ENCODE results near the gene OR10A5. TPM values are rescaled to one million over a fixed set of nuclear protein-coding genes. Genes with fewer than 3 reads are reported as not detected.

Gene OR10A5
- total and polyA plus RNA-seq, 2 experiments from 2014 or later, result 0.37 TPM; not detected in 1

DNA sequence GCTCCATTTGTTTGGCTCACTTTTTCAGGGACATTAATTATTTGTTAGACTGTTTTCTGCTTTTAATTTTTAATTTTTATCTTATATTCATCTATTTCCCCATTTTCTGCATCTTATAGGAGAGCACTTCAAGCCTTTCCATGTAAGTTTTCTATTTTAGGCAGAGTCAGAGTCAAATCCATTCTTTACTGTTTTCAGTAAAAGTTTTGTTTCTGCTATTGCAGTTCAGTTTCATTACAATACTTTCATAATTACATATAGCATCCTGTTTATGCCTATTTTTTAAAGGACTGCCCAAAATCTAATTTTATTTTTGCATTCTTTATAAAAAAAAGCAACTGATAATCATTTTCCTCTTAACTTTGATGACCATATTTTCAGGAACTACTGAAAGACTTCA is 3.8 kb upstream of the OR10A5 start:
- DNase-seq (ENCODE audit: low spot score) (no peak), ATAC-seq (no peak)
- peaks cover 11% of the 10 kb centered on the region; the same call in 2 of the 3 replicates for H3K4me1 Mint-ChIP-seq
- no peak overlapping the region for H3K4me3 ChIP-seq
- H3K27me3 Mint-ChIP-seq (ENCODE audit: insufficient read depth, low read depth, poor library complexity), result peaks cover 1% of the 10 kb centered on the region
- peaks cover 6% of the 10 kb centered on the region for H3K9me3 Mint-ChIP-seq
- no peak overlapping the region for H3K4me2 ChIP-seq
- H3K27ac Mint-ChIP-seq, result no peak overlapping the region
- H3K36me3 Mint-ChIP-seq (ENCODE audit: low read depth), result 0 out of 3 replicates have a peak, but pooled peaks cover 6% of the 10 kb centered on the region
- no peak overlapping the region for H2AFZ ChIP-seq
- no peaks in the 10 kb centered on the region for H3K79me2 ChIP-seq (replicated peaks; ENCODE audit: insufficient read depth)
- no peaks in the 10 kb centered on the region for H3K36me3 ChIP-seq (ENCODE audit: insufficient read depth)
- H3K27me3 ChIP-seq (ENCODE audit: insufficient read depth), result no peaks in the 10 kb centered on the region
- H3K4me3 Mint-ChIP-seq, result no peak overlapping the region
- H3F3A ChIP-seq (replicated peaks; ENCODE audit: low read depth), result no peaks in the 10 kb centered on the region
- TF ChIP-seq ETS1 (IDR thresholded peaks at IDR 0.05) (no peak), EZH2 (IDR thresholded peaks at IDR 0.05; ENCODE audit: low read depth, unreplicated experiment) (no peak), NANOG (IDR thresholded peaks at IDR 0.05; ENCODE audit: borderline replicate concordance) (no peak), CTCF (conservative IDR thresholded peaks at IDR 0.05; ENCODE audit: low read depth in 2 of 2) (no peak)
- peaks cover under 1% of the 10 kb centered on the region; the same call in 1 of the 2 replicates for H3K9me2 ChIP-seq (ENCODE audit: insufficient read depth)
- no peaks in the 10 kb centered on the region for H4K20me1 ChIP-seq (replicated peaks; ENCODE audit: insufficient read depth)
- H3K4me1 ChIP-seq (ENCODE audit: insufficient read depth), result peaks cover 7% of the 10 kb centered on the region; the same call in 1 of the 2 replicates
- no peak overlapping the region for H3K27ac ChIP-seq (ENCODE audit: low read depth)

GRCh38 chr11:6843670-6844069 is 1.8 kb upstream of the OR10A5 start:
- no peak overlapping the region for H3K4me3 Mint-ChIP-seq
- H3K4me1 Mint-ChIP-seq, result peaks cover 18% of the 10 kb centered on the region
- H3F3A ChIP-seq (replicated peaks; ENCODE audit: low read depth), result no peaks in the 10 kb centered on the region
- H3K36me3 ChIP-seq (ENCODE audit: insufficient read depth), result no peaks in the 10 kb centered on the region
- ATAC-seq, result no peak; the same call in 2 of the 3 replicates
- H3K9me3 Mint-ChIP-seq, result peaks cover 6% of the 10 kb centered on the region
- H3K79me2 ChIP-seq (replicated peaks; ENCODE audit: insufficient read depth), result no peaks in the 10 kb centered on the region
- H3K9me2 ChIP-seq (ENCODE audit: insufficient read depth), result peaks cover 18% of the 10 kb centered on the region; the same call in 1 of the 2 replicates
- peak overlapping the region; percentile 0; the same call in 1 of the 2 replicates for H2AFZ ChIP-seq
- H3K27ac ChIP-seq (ENCODE audit: low read depth), result no peak overlapping the region
- H3K4me3 ChIP-seq, result no peak overlapping the region
- peak overlapping the region; percentile 22; the same call in 1 of the 2 replicates for H3K27ac Mint-ChIP-seq
- H4K20me1 ChIP-seq (replicated peaks; ENCODE audit: insufficient read depth), result no peaks in the 10 kb centered on the region
- peaks cover 1% of the 10 kb centered on the region for H3K27me3 Mint-ChIP-seq (ENCODE audit: insufficient read depth, low read depth, poor library complexity)
- 0 out of 3 replicates have a peak, but pooled peaks cover 6% of the 10 kb centered on the region for H3K36me3 Mint-ChIP-seq (ENCODE audit: low read depth)
- no peaks in the 10 kb centered on the region for H3K27me3 ChIP-seq (ENCODE audit: insufficient read depth)
- H3K4me1 ChIP-seq (ENCODE audit: insufficient read depth), result peaks cover 15% of the 10 kb centered on the region; the same call in 1 of the 2 replicates
- H3K4me2 ChIP-seq, result no peak overlapping the region
- DNase-seq (ENCODE audit: low spot score), result peak; percentile 20
- TF ChIP-seq POLR2AphosphoS5 (IDR thresholded peaks at IDR 0.05; ENCODE audit: low read depth), result no peak
- no peak for TF ChIP-seq CREB1 (CRISPR knock-in tag; IDR thresholded peaks at IDR 0.05; ENCODE audit: low read depth)
- TF ChIP-seq JUNB (IDR thresholded peaks at IDR 0.05; ENCODE audit: unreplicated experiment), result no peak
- TF ChIP-seq EZH2phosphoT487 (IDR thresholded peaks at IDR 0.05; ENCODE audit: unreplicated experiment), result no peak
- TF ChIP-seq ZNF114 (CRISPR knock-in tag; IDR thresholded peaks at IDR 0.05), result no peak
- no peak for TF ChIP-seq NANOG (IDR thresholded peaks at IDR 0.05; ENCODE audit: borderline replicate concordance)
- TF ChIP-seq ETS1 (IDR thresholded peaks at IDR 0.05), result no peak
- no peak for TF ChIP-seq ZNF331 (CRISPR knock-in tag; IDR thresholded peaks at IDR 0.05; ENCODE audit: low read depth)
- TF ChIP-seq, protein P1, sequence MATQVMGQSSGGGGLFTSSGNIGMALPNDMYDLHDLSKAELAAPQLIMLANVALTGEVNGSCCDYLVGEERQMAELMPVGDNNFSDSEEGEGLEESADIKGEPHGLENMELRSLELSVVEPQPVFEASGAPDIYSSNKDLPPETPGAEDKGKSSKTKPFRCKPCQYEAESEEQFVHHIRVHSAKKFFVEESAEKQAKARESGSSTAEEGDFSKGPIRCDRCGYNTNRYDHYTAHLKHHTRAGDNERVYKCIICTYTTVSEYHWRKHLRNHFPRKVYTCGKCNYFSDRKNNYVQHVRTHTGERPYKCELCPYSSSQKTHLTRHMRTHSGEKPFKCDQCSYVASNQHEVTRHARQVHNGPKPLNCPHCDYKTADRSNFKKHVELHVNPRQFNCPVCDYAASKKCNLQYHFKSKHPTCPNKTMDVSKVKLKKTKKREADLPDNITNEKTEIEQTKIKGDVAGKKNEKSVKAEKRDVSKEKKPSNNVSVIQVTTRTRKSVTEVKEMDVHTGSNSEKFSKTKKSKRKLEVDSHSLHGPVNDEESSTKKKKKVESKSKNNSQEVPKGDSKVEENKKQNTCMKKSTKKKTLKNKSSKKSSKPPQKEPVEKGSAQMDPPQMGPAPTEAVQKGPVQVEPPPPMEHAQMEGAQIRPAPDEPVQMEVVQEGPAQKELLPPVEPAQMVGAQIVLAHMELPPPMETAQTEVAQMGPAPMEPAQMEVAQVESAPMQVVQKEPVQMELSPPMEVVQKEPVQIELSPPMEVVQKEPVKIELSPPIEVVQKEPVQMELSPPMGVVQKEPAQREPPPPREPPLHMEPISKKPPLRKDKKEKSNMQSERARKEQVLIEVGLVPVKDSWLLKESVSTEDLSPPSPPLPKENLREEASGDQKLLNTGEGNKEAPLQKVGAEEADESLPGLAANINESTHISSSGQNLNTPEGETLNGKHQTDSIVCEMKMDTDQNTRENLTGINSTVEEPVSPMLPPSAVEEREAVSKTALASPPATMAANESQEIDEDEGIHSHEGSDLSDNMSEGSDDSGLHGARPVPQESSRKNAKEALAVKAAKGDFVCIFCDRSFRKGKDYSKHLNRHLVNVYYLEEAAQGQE (IDR thresholded peaks at IDR 0.05; ENCODE audit: unreplicated experiment), result no peak
- TF ChIP-seq CTCF (conservative IDR thresholded peaks at IDR 0.05; ENCODE audit: low read depth in 2 of 2), result no peak
- no peak for TF ChIP-seq EZH2 (IDR thresholded peaks at IDR 0.05; ENCODE audit: low read depth, unreplicated experiment)
- no peak for TF ChIP-seq STAT1 (IDR thresholded peaks at IDR 0.05; ENCODE audit: unreplicated experiment)

All from GM23338 (cell line).